Endothelial cell of umbilical vein (primary cell): ENCODE results near the gene OPRL1. TPM values are rescaled to one million over a fixed set of nuclear protein-coding genes. Genes with fewer than 3 reads are reported as not detected.

ENCODE experiments used
- BruUV-seq: library from RNA; stranded (reverse); fragments of 400-500 nt; replicated peaks from 2 replicates; lab custom pipeline; 2021; lab: Mats Ljungman, UMichigan
- CTCF ChIA-PET: fragments of 300-600, 350-600 bp; sonication (Branson Sonifier 250); formaldehyde crosslinking; loops from one replicate; lab custom pipeline; 2021; ENCODE audit warnings: antibody characterized with exemption, inconsistent platforms; lab: Charles Lee
- POLR2A ChIA-PET: fragments of 300-600, 350-600 bp; sonication (Branson Sonifier 250); formaldehyde crosslinking; loops from one replicate; lab custom pipeline; 2021; ENCODE audit warnings: antibody characterized with exemption, inconsistent platforms; lab: Charles Lee
- DNase-seq: peaks from one replicate; pipeline ENCODE4 v3.0.0-alpha.2; 2011; ENCODE audit warnings: low read depth, low spot score
- FAIRE-seq: peaks from 2 replicates; lab custom pipeline; 2011; peaks lifted over from hg19 to GRCh38; lab: Jason Lieb, UNC
- H2AFZ ChIP-seq: 2 replicates; pipeline ENCODE4 v1.6.0; 2012; ENCODE audit warnings: low read depth, low read length, control low read depth, inconsistent platforms
- H3K27ac ChIP-seq: 2 replicates; pipeline ENCODE4 v1.5.1; 2011; ENCODE audit warnings: low read depth, mild to moderate bottlenecking, control low read depth, low read length, moderate library complexity; ENCODE audit not compliant: insufficient read depth
- H3K27me3 ChIP-seq, 2 experiments: 2 replicates each; pipeline versions ENCODE4 v1.6.0 to v1.6.1; 2011; ENCODE audit warnings: low read length in 2 of 2, mixed read lengths in 1 of 2; ENCODE audit not compliant: control insufficient read depth in 2 of 2, insufficient read depth in 2 of 2
- H3K36me3 ChIP-seq, 2 experiments: 2 replicates in 1 of 2; 3 replicates in 1 of 2; pipeline ENCODE4 v1.5.1; 2011; ENCODE audit warnings: low read length in 2 of 2, mild to moderate bottlenecking in 1 of 2, moderate library complexity in 1 of 2; ENCODE audit not compliant: control insufficient read depth in 2 of 2, insufficient read depth in 2 of 2; ENCODE audit errors: extremely low read depth in 1 of 2
- H3K4me1 ChIP-seq: 3 replicates; pipeline ENCODE4 v1.5.1; 2011; ENCODE audit warnings: mild to moderate bottlenecking, low read length; ENCODE audit not compliant: control insufficient read depth, insufficient read depth; ENCODE audit errors: extremely low read depth
- H3K4me2 ChIP-seq: 2 replicates; pipeline ENCODE4 v1.6.1; 2011; ENCODE audit warnings: low read length, control low read depth, mixed read lengths; ENCODE audit not compliant: insufficient read depth
- H3K4me3 ChIP-seq, 3 experiments: fragments of 200-600 bp in 1 of 3; sonication (generic), shearing (Covaris generic) in 1 of 3; replicated peaks in 1 of 3; 2 replicates each; pipeline ENCODE4 v1.5.1; 2011 to 2016; ENCODE audit warnings: control low read depth in 3 of 3, low read length in 3 of 3, mild to moderate bottlenecking in 2 of 3, inconsistent platforms in 1 of 3, low read depth in 1 of 3, moderate library complexity in 1 of 3; ENCODE audit not compliant: insufficient read depth in 1 of 3
- H3K79me2 ChIP-seq: 2 replicates; pipeline ENCODE4 v1.6.0; 2012; ENCODE audit warnings: low read length, inconsistent platforms; ENCODE audit not compliant: control insufficient read depth, insufficient read depth
- H3K9ac ChIP-seq: replicated peaks from 2 replicates; pipeline ENCODE3; 2011; ENCODE audit warnings: low read length, control low read depth; ENCODE audit not compliant: insufficient read depth; ENCODE audit errors: extremely low read depth
- H3K9me1 ChIP-seq: replicated peaks from 3 replicates; pipeline ENCODE4 v1.6.0; 2011; ENCODE audit warnings: mild to moderate bottlenecking, low read length; ENCODE audit not compliant: control insufficient read depth, insufficient read depth; ENCODE audit errors: extremely low read depth
- H3K9me3 ChIP-seq: replicated peaks from 2 replicates; pipeline ENCODE4 v1.5.1; 2012; ENCODE audit warnings: low read length, inconsistent platforms; ENCODE audit not compliant: control insufficient read depth, insufficient read depth
- H4K20me1 ChIP-seq: replicated peaks from 2 replicates; pipeline ENCODE3; 2011; ENCODE audit warnings: mild to moderate bottlenecking, low read length; ENCODE audit not compliant: control insufficient read depth, insufficient read depth; ENCODE audit errors: extremely low read depth
- CTCF ChIP-seq, 2 donors: IDR thresholded peaks; 1 replicate in 1 of 2; 2 replicates in 1 of 2; pipeline ENCODE4 v1.5.1; 2011; ENCODE audit warnings: low read length in 2 of 2, mild to moderate bottlenecking in 2 of 2, moderate library complexity in 2 of 2, control low read depth in 1 of 2, inconsistent platforms in 1 of 2, low read depth in 1 of 2; ENCODE audit not compliant: insufficient read depth in 1 of 2; ENCODE audit errors: extremely low read depth in 1 of 2
- EZH2 ChIP-seq: IDR thresholded peaks from 2 replicates; pipeline ENCODE4 v1.6.1; 2012; ENCODE audit warnings: borderline replicate concordance, low read depth, mild to moderate bottlenecking, moderate library complexity, low read length, inconsistent platforms; ENCODE audit not compliant: severe bottlenecking
- FOS ChIP-seq: IDR thresholded peaks from 2 replicates; pipeline ENCODE4 v1.6.1; 2011; ENCODE audit warnings: mild to moderate bottlenecking, low read length, moderate library complexity, borderline replicate concordance; ENCODE audit not compliant: insufficient read depth
- GATA2 ChIP-seq: IDR thresholded peaks from 2 replicates; pipeline ENCODE4 v1.7.0; 2011; ENCODE audit warnings: low read depth, mild to moderate bottlenecking, moderate library complexity, mixed read lengths, low read length; ENCODE audit not compliant: insufficient read length, insufficient read depth
- JUN ChIP-seq: IDR thresholded peaks from 2 replicates; pipeline ENCODE4 v1.6.1; 2011; ENCODE audit warnings: borderline replicate concordance, low read depth; ENCODE audit not compliant: insufficient read length, insufficient read depth
- MYC ChIP-seq: IDR thresholded peaks from one replicate; pipeline ENCODE4 v1.6.1; 2011; ENCODE audit warnings: mild to moderate bottlenecking, low read depth, low read length
- POLR2A ChIP-seq: IDR thresholded peaks from 2 replicates; pipeline ENCODE4 v1.6.1; 2012; ENCODE audit warnings: low read depth, mild to moderate bottlenecking, control low read depth, low read length
- POLR2AphosphoS5 ChIP-seq: IDR thresholded peaks from 2 replicates; pipeline ENCODE4 v1.6.1; 2012; ENCODE audit warnings: low read depth, mild to moderate bottlenecking, control low read depth, low read length, moderate library complexity; ENCODE audit not compliant: insufficient read depth
- dilution Hi-C: fragments of 300-500 bp; cut with MboI; formaldehyde crosslinking; loops from one replicate; pipeline ENCODE4 v1.15.0; 2019; ENCODE audit warnings: low sequenced_read_pairs; ENCODE audit not compliant: extremely low pct_ligation_motif_present
- intact Hi-C: fragments of 100-400 bp; cut with micrococcal nuclease; formaldehyde crosslinking; loops from one replicate; pipeline ENCODE4 v1.10.0; 2022
- polyA plus RNA-seq, 4 experiments: library from polyadenylated mRNA; depleted of rRNA in 3 of 4; stranded (reverse) in 3 of 4; unstranded in 1 of 4; fragments of >200 nt; gene quantifications; 2 replicates each; pipeline versions ENCODE4 v1.2.1 to v1.2.3, GENCODE V29; 2011 to 2012; ENCODE audit warnings: missing spikeins in 1 of 4
- total RNA-seq: library from RNA; stranded (reverse); gene quantifications from 2 replicates; pipeline ENCODE4 v1.2.3, GENCODE V29; 2021
- TF ChIP-seq, protein P1 (sequence below): IDR thresholded peaks from 2 replicates; pipeline ENCODE4 v1.6.1; 2011; ENCODE audit not compliant: insufficient read depth, insufficient read length

OPRL1 gene
- total and polyA plus RNA-seq, 2 donors (not counting 3 experiments of a cell fraction or from before 2014, with no cell fraction given), result 1.9 to 2.0 TPM

GRCh38 chr20:64148581-64148980 lies 68.7 kb downstream of the OPRL1 start:
- intact Hi-C loops, result no loop called here
- ChIA-PET POLR2A (no interaction called here), CTCF (no interaction called here)
- H3K4me2 ChIP-seq, result no peak overlapping the region
- no peaks in the 10 kb centered on the region for H4K20me1 ChIP-seq
- no peak overlapping the region for H2AFZ ChIP-seq
- H3K9me1 ChIP-seq, result no peaks in the 10 kb centered on the region
- DNase-seq (no peak), FAIRE-seq (no peak)
- H3K4me3 ChIP-seq, result no peak overlapping the region
- no peak overlapping the region for H3K27ac ChIP-seq
- TF ChIP-seq JUN, result no peak
- dilution Hi-C loops, result no loop called here
- no peak overlapping the region for H3K9ac ChIP-seq
- peaks cover 2% of the 10 kb centered on the region for H3K9me3 ChIP-seq
- no peaks in the 10 kb centered on the region for H3K79me2 ChIP-seq
- no peaks in the 10 kb centered on the region for H3K4me1 ChIP-seq
- H3K27me3 ChIP-seq, result no peaks in the 10 kb centered on the region
- BruUV-seq, result no TSS peak
- no peaks in the 10 kb centered on the region for H3K36me3 ChIP-seq

GRCh38 chr20:64149141-64149540 lies 69.3 kb downstream of the OPRL1 start:
- no peak overlapping the region for H2AFZ ChIP-seq
- ChIA-PET POLR2A (no interaction called here), CTCF (no interaction called here)
- no peak overlapping the region for H3K4me2 ChIP-seq
- H3K79me2 ChIP-seq, result no peaks in the 10 kb centered on the region
- FAIRE-seq, result no peak
- no peaks in the 10 kb centered on the region for H4K20me1 ChIP-seq
- no peaks in the 10 kb centered on the region for H3K9me1 ChIP-seq
- H3K4me3 ChIP-seq, result no peak overlapping the region
- no peak for DNase-seq
- H3K36me3 ChIP-seq, result no peaks in the 10 kb centered on the region
- BruUV-seq, result no TSS peak
- no peaks in the 10 kb centered on the region for H3K4me1 ChIP-seq
- H3K27me3 ChIP-seq, result no peaks in the 10 kb centered on the region
- intact Hi-C loops (no loop called here), dilution Hi-C loops (no loop called here)
- H3K9ac ChIP-seq, result no peak overlapping the region
- no peak overlapping the region for H3K27ac ChIP-seq
- TF ChIP-seq, protein P1, sequence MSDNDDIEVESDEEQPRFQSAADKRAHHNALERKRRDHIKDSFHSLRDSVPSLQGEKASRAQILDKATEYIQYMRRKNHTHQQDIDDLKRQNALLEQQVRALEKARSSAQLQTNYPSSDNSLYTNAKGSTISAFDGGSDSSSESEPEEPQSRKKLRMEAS, result no peak
- TF ChIP-seq MYC (no peak), POLR2AphosphoS5 (no peak), POLR2A (no peak), FOS (no peak), CTCF (IDR thresholded peaks at IDR 0.05; ENCODE audit: extremely low read depth in 1 of 2, insufficient read depth in 1 of 2, low read depth in 1 of 2, low read length in 2 of 2) (no peak), EZH2 (no peak), GATA2 (no peak), JUN (no peak)
- peaks cover 2% of the 10 kb centered on the region for H3K9me3 ChIP-seq
